ENCODE measurements around the gene MRPL1.

MRPL1 gene

GRCh38 chr4:77843628-77844027 is 19.0 kb upstream of the MRPL1 start:
- Histone ChIP-seq H3K27ac (ENCODE audit: extremely low read depth, low read depth, low read length) (no peak overlapping the region), H3K4me3 (ENCODE audit: low read depth, low read length) (no peak overlapping the region), H3K36me3 (ENCODE audit: control insufficient read depth in 2 of 2, insufficient read depth in 1 of 2, low read length in 2 of 2) (no peaks in the 10 kb centered on the region), H3K4me1 (ENCODE audit: control insufficient read depth, insufficient read depth, low read length) (no peaks in the 10 kb centered on the region), H3K9me3 (ENCODE audit: control insufficient read depth, insufficient read depth, low read depth, low read length) (no peaks in the 10 kb centered on the region)
- ChIA-PET POLR2A (no interaction called here), CTCF (no interaction called here)
- TF ChIP-seq ZBTB10 (tag by site-specific recombination; IDR thresholded peaks at IDR 0.05) (no peak), ZNF449 (tag by site-specific recombination; IDR thresholded peaks at IDR 0.05) (no peak), ZFP41 (tag by site-specific recombination; IDR thresholded peaks at IDR 0.05; ENCODE audit: borderline replicate concordance) (no peak), ZNF266 (tag by site-specific recombination; IDR thresholded peaks at IDR 0.05; ENCODE audit: low read depth) (no peak), ZNF138 (tag by site-specific recombination; IDR thresholded peaks at IDR 0.05; ENCODE audit: borderline replicate concordance) (no peak), ZNF202 (tag by site-specific recombination; IDR thresholded peaks at IDR 0.05; ENCODE audit: borderline replicate concordance) (no peak), GFI1B (tag by site-specific recombination; IDR thresholded peaks at IDR 0.05) (no peak), ZNF16 (tag by site-specific recombination; IDR thresholded peaks at IDR 0.05; ENCODE audit: low read depth) (no peak), PRDM2 (tag by site-specific recombination; IDR thresholded peaks at IDR 0.05; ENCODE audit: borderline replicate concordance) (no peak)

GRCh38 chr4:77844363-77844762 is 18.3 kb upstream of the MRPL1 start:
- CTCF ChIA-PET = no interaction called here
- no peak overlapping the region for H3K27ac ChIP-seq (ENCODE audit: extremely low read depth, low read depth, low read length)
- H3K4me1 ChIP-seq (ENCODE audit: control insufficient read depth, insufficient read depth, low read length) = no peaks in the 10 kb centered on the region
- no peak overlapping the region for H3K4me3 ChIP-seq (ENCODE audit: low read depth, low read length)
- POLR2A ChIA-PET = no interaction called here
- no peaks in the 10 kb centered on the region for H3K9me3 ChIP-seq (ENCODE audit: control insufficient read depth, insufficient read depth, low read depth, low read length)
- H3K36me3 ChIP-seq (ENCODE audit: control insufficient read depth in 2 of 2, insufficient read depth in 1 of 2, low read length in 2 of 2) = no peaks in the 10 kb centered on the region
- TF ChIP-seq GLI4 (tag by site-specific recombination; IDR thresholded peaks at IDR 0.05) (no peak), KLF17 (tag by site-specific recombination; IDR thresholded peaks at IDR 0.05) (no peak), ZNF654 (tag by site-specific recombination; IDR thresholded peaks at IDR 0.05; ENCODE audit: low read depth) (no peak), ZNF18 (tag by site-specific recombination; IDR thresholded peaks at IDR 0.05) (no peak), ZNF138 (tag by site-specific recombination; IDR thresholded peaks at IDR 0.05; ENCODE audit: borderline replicate concordance) (no peak), GLI2 (tag by site-specific recombination; IDR thresholded peaks at IDR 0.05; ENCODE audit: borderline replicate concordance, low read depth) (no peak), ZNF426 (tag by site-specific recombination; IDR thresholded peaks at IDR 0.05) (no peak), ZNF341 (tag by site-specific recombination; IDR thresholded peaks at IDR 0.05; ENCODE audit: low read depth) (no peak), ZNF558 (tag by site-specific recombination; IDR thresholded peaks at IDR 0.05) (no peak), ZNF488 (tag by site-specific recombination; IDR thresholded peaks at IDR 0.05) (no peak), ZNF768 (tag by site-specific recombination; IDR thresholded peaks at IDR 0.05) (no peak)
